Activated naive CD4-positive, alpha-beta T cell treated with Interleukin-2 at 50 U/mL for 16 hours (primary cell): ENCODE results near the gene COQ4.

Experiments
- DNase-seq: peaks from one replicate; pipeline ENCODE4 v3.0.0-alpha.2; 2020

The COQ4 gene

DNA sequence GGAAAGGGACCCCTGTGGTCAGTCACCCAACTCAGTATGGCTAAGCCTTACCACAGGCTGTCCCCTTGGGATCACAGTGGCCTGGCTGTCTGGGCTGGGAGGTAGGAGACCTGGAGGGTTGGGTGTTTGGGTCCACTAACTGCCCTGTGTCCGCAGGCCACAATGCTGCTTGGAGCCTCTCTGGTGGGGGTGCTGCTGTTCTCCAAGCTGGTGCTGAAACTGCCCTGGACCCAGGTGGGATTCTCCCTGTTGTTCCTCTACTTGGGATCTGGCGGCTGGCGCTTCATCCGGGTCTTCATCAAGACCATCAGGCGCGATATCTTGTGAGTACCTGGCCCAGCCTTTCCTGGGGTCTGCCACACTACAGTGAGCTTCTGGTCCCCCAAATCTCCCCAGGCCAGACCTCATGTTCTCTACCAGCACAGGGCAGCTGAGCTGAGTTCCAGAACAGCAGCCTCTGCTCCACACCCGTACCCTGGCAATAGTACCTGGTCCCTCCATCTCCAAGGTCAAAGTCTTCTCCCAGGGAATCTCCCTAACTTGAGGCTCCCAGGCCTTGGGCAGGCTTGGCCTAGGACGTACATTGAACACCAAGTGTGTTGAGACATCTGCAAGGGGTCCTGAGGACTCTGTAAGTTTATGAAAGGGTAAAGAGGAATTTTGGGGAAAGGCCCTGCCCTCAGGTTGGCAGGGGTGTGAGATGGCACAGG lies 20.5 kb downstream of the COQ4 start:
- no peak for DNase-seq

DNA sequence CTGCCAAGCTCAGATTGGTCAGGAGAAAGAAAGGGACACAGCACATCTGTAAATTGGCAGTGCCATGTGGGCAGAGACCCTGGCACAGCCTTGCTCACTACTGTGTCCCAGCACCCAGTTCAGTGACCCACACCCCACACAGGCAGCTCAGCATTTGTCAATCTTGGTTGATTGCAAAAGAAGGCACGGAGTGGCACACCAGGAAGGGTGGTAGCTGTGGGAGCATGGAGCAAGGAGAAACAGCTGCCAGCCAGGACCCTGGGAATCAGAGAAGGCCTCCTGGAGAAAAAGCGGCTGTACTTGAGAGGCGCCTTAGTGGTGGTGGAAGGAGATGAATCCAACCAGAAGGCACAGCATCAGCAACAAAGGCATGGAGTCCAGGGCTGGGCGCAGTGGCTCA lies 21.2 kb downstream of the COQ4 start:
- no peak for DNase-seq

DNA sequence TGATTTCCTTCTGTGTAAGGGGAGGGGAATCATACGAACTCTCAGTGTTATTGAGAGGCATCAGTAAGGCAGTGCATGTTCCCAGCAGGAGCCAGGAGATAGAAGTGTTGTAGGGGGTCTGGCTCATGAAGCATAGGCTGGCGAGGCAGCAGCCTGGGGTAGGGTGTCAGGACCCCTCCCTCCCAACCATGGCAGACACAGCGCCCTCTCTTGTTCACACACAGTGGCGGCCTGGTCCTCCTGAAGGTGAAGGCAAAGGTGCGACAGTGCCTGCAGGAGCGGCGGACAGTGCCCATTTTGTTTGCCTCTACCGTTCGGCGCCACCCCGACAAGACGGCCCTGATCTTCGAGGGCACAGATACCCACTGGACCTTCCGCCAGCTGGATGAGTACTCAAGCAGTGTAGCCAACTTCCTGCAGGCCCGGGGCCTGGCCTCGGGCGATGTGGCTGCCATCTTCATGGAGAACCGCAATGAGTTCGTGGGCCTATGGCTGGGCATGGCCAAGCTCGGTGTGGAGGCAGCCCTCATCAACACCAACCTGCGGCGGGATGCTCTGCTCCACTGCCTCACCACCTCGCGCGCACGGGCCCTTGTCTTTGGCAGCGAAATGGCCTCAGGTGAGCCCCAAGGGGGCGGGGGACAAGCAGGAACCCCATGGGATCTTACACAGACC lies 22.4 kb downstream of the COQ4 start:
- DNase-seq = no peak

DNA sequence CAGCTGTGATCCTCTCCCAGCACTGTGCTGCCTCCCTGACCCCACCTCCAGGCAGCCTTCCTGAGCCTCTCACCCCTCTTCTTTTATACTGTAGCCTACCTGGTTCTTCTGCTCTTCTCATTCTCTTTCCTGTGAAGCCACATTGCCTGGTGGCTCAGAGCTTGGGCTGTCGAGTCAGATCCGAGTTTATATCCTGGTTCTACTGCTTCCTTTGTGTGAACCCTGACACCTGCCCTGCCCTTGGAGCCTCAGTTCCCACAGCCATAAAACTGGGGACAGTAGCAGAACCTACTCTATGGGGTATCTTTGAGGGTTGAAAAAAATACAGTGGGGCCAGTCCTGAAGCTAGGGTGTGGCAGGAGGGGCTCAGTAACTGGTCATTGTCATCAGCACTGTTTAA lies 26.5 kb downstream of the COQ4 start:
- DNase-seq = no peak

DNA sequence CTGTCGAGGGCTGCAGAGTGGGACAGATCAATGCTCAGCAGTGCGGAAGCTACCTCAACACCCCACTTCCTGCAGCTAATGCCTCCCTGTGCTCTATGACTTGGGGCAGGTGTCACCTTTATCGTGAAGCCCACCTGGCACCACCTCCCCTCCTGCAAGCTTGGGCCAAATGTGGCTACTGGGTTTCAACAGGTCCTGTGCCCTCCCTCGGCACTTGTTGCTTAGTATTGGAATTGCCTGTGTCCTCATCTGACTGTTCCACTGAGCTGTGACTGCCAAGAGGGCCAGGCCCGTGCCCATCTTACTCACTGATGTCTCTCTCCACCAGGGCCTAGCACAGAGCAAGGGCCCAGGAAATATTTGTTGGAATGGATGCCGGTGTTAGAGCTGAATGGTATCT lies 27.1 kb downstream of the COQ4 start:
- DNase-seq = no peak

DNA sequence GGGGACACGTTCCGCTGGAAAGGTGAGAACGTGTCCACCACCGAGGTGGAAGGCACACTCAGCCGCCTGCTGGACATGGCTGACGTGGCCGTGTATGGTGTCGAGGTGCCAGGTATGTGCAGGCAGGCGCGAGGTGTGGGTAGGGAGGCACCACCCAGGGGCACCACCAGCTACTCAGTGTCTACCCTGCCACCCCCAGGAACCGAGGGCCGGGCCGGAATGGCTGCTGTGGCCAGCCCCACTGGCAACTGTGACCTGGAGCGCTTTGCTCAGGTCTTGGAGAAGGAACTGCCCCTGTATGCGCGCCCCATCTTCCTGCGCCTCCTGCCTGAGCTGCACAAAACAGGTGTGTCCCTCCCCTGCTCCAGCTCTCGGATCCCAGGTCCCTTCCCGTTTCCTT lies 32.8 kb downstream of the COQ4 start:
- no peak for DNase-seq

DNA sequence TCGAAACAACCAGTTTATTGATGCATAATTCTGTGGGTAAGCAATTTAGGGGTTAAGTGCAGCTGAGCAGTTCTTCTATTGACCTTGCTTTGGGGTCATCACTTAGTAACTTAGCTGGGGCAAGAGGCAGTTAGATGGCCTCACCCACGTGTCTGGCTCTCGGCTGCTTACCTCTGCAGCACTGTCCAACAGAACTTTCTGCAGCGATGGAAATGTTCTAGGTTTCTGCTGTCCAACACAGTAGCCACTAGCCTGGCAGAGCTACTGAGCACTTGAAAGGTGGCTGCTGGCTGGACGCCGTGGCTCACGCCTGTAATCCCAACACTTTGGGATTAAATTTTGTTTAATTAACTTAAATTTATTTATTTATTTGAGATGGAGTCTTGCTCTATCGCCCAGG lies 35.5 kb downstream of the COQ4 start:
- DNase-seq = no peak

DNA sequence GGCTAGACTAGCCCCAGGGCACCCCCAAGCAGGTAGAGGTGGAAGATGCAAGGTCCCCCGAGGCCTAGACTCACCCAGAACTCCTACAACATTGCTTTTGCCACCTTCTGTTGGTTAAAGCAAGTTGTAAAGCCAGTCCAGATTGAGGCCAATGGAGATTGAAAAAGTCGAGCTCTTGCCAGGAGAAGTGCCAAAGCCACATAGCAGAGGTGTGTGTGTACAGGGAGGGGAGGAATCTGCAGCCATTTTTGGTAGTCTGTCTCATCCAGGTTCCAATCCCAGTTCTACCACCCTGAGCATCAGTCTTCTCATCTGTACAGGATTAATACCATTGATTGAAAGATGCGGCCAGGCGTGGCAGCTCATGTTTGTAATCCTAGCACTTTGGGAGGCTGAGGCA lies 36.2 kb downstream of the COQ4 start:
- DNase-seq = no peak

DNA sequence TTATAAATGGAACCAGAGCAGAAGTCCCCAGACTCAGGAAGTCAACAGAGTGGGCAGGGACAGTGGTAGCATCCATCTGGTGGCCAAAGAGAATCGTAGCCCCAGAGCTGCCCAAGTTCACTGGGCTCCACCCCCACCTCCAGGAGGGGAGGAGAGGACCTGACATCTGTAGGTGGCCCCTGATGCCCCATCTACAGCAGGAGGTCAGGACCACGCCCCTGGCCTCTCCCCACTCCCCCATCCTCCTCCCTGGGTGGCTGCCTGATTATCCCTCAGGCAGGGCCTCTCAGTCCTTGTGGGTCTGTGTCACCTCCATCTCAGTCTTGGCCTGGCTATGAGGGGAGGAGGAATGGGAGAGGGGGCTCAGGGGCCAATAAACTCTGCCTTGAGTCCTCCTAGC lies 38.2 kb downstream of the COQ4 start:
- no peak for DNase-seq

DNA sequence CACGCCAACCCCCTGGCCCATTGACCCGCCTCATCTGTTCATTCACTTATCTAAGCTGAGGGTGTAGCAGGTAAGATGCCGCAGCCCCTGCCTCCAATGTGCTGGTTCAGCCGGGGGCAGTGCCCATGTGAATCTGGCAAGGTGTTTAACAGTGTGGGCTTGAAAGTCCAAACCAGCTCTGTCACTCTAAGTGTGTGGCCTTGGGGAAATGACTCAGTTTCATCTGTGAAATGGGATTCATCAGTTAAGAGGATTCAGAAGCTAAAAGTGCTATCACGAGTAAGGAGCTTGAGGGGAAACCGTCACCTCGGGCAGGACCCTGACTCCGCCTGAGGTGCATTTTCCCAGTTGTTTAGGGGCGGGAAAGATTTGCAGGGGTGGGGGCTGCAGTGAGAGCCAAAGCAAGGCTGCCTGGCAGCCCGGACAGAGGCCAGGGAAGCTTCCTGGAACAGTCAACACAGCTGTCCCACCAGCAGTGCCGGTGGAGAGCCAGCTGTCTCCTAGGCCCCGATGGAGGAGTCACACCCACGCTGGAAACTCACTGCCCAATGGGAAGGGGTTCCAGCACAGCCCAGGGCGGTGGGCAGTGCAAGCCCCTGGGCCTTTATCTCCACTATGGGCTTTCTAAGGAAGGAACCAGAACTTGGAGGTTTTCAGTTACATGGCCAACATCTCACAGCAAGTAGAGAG lies 38.8 kb downstream of the COQ4 start:
- no peak for DNase-seq

DNA sequence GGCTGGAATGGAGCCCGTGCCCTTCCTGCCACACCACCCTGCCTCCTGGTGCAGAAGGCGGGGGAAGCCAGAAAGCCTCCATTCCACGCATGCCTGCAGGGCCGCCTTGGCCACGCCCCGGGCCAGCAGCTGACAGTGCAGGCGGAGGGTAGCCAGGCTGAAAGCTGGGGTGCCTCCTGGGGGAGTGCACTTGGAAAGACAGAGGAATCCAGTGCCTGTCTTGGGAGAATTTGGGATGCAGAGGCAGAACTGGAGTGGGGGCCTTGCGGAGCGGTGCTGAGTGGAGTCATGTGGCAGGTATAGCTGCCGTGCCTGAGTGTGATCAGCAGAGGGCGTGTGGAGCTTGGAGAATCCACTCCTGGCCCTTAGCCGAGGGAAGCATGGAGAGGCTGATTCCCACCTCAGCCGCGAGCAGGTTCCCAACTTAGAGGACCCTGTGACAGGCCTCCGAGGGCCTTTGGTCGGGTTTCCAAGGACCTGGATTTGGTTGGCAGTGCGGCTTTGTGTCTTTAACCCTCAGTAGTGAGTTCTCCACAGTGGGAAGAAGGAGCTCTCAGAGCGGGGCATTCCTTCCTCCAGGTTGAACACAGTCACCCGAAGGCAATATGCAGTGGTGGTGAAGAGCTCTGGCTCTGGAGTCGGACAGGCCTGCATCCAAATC lies 39.5 kb downstream of the COQ4 start:
- peak; percentile 67 for DNase-seq

DNA sequence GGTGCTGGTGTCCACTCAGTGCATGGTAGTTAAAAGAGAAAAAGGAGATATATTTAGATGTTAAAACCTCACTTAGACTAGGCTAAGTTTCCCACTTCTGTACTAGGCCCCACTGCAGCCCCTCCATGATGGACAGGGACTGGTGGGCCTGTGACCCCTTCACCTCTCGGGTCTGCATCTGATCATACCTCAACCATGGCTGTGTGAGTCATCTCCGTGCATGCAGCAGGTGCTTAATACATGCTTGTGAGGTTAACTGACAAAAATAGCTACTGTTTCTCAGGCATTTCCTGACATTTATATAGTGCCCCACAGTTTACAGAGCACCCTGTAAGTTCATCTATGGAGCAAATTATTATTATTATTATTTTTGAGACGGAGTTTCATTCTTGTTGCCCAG lies 40.1 kb downstream of the COQ4 start:
- no peak for DNase-seq

DNA sequence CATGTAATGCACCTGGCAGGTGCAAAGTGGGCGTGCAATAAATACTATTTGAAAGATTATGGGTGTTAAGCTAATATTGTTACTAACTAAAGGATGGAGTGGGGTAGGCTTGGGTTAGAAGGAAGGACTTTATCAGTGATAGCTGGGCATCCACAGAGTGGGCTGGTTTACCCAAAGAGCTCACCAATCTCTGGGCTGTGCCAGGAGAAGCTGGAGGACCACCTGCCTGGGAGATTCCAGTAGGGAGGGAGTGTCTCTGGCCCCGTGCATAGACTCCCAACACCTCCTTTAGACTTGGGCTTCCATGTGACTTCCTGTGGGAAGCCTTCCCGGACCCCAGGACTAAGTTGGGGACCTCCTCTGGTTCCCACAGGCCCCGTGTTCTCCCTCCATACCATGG lies 42.9 kb downstream of the COQ4 start:
- DNase-seq = no peak

DNA sequence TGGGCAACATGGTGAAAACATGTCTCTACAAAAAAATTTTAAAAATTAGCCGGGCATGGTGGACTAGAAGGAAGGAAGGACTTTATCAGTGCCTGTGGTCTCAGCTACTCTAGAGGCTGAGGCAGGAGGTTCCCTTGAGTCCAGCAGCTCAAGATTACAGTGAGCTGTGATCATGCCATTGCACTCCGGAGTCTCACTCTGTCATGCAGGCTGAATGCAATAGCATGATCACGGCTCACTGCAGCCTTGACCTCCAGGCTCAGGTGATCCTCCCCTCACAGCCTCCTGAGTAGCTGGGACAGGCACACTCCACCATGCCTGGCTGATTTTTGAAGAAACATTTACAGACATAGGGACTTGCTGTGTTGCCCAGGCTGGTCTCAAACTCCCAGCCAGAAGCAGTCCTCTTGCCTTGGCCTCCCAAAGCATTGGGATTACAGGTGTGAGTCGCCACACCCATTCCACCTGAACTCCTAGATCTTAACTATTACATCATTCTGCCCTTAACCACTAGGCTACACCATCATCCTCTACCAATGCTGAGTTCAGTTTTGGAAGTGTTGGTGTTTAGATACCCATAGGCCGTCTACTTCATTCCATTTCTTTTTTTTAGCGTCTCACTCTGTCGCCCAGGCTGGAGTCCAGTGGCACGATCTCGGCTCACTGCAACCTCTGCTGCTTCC lies 46.5 kb downstream of the COQ4 start:
- no peak for DNase-seq

DNA sequence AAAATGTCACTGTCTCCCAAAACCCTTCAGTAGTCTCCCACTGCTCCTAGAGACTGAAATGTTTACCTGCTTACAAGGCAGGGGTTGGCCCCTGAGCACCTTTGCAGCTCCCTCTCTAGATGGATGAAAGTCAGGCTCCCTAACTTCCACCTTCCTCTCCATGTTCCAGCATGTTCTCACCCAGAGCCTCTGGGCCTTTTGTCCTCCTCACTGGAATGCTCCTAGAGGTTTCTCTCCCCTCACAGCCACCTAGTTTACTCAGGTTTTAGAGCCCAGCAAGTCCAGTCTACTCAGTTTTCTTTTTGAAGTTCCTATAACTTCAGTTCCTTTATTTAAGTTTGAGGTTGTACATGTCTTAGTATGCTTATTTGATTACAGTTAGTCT lies 47.7 kb downstream of the COQ4 start:
- no peak for DNase-seq

DNA sequence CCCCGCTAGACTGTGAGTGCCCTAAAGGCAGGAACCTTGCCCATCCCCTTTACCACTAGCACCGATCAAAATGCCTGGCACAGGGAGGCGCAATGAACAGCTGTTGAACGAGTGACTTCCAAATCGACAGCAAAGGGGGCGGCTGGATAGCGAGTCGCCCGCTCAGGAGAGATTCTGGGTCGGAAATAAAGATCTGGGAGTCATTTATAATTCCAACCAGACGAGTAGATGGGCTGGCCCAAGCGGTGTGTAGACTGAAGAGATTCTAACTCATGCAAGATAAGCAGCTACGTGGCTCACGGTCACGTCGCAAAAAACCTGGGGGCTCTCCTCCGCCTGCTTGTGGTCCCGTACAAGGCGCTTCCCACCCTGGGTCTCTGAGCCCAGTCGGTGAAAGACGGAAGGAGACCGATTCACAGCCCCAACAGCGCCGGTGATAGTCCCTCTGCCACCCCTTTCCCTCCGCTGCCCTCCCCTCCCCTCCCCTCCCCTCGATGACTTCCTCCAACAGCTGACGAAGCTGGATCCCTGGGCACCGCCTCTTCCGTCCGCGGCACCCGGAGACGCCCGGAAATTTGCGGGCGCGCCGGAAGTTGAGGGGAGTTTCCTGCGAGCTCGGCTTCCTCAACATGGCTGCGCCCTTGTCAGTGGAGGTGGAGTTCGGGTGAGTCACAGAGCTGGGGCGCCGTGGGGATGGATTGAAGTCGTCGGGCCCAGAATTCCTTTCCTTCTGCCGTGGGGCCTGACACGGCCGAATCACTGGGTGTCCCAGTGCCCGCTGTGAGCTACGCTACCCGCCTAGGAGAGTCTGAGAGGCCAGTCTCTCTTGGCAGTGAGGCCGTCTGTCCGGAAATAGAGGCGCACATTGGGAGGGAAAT lies 48.4 kb downstream of the COQ4 start, which contains the start of gene URM1:
URM1 (plus strand) TSS at position 623 of the 878 bp plus-strand sequence; CDS start at position 630, 7 bp downstream.
- peak; percentile 98 for DNase-seq

DNA sequence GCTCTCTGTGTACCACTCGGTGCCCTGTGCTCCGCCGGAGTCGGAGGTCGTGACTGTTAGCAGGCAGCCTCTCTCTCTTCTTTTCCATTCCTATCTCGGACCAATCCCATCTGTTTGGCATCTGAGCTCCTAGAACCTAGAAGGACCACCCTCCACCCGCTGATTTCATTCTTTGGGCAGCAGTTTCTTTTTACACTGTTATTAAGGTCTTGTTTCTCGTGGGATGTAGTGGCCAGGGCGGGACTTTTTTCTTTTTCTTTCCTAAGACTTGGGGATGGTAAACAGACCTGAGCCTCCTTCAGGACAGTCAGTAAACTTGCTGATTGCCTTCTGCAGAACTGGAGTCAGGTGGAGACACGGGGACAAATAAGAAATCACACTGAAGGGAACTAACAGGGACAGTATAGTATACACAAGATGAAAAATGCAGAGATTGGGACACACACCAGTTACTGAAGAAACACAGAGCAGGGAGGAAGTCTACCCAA lies 49.0 kb downstream of the COQ4 start:
- no peak for DNase-seq

DNA sequence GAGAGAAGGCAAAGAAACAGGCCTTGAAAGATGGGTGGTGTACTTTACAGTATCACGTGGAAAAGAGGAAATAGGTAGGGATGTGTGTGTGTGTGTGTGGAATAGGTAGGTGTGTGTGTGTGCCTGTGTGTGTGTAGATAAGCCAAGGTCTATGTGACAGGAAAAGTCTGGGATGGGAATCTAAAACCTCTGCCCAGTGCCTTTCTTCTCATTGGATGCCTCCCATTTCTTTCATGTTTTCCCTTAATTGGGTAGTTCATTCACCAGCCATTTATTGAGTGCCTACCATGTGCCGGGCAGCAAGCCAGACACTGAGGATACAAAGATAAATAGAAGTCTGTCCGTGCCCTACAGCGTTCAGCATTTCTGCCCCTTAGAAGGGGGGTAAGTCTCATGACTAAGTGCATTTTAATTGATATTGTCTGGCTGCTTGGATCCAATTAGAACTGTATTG lies 49.6 kb downstream of the COQ4 start:
- DNase-seq = no peak

DNA sequence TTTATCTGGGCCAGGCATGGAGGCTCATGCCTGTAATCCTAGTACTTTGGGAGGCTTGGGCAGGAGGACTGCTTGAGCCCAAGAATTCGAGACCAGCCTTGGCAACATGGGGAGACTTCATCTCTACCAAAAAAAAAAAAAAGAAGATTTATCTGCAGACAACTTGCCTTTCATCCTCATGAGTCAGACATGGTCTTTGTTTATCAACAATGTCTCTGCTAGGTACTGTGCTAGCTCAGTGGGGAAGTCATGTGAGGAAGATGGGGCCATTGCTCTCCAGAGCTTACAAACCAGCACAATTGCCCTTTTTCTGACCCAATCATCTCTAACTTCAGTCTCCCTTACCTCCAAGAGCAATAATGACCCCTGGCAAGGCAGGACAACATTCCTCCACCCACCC lies 50.1 kb downstream of the COQ4 start:
- no peak for DNase-seq

DNA sequence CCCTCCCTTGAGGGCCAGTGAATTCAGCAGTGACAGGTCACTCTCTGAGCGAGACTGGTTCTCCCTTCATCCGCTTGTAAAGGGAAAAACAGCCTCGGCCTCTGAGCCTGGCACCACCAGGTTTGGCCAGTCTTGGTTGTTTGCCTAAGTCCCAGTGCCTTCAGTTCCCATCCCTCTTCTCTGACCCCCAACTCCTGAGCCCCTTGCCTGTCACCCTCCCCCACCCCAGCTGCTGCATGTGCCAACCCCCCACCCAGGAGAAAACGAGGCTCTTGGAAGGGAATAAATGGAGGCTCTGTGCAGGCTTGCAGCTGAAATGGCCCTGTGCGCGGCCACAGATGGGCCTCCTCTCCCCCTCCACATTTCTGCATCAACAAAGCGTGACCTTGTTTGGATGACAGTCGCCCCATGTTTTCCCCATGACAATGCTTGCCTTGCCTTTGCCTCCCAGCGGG lies 51.6 kb downstream of the COQ4 start:
- no peak for DNase-seq

DNA sequence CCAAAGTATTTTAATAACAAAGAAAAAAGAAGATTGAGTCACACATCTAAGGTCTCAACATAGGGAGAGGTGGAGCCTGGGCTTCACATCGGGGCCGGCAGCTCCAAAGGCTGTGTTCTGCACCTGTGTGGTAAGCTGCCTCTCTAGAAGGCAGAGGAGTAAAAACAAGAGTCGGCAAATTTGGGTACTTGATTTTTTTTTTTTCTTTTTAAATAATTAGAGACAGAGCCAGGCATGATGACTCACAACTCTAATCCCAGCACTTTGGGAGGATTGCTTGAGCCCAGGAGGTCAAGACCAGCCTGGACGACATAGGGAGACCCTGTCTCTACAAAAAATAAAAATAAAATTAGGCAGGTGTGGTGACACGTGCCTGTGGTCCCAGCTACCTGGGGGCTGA lies 53.2 kb downstream of the COQ4 start:
- DNase-seq = no peak

DNA sequence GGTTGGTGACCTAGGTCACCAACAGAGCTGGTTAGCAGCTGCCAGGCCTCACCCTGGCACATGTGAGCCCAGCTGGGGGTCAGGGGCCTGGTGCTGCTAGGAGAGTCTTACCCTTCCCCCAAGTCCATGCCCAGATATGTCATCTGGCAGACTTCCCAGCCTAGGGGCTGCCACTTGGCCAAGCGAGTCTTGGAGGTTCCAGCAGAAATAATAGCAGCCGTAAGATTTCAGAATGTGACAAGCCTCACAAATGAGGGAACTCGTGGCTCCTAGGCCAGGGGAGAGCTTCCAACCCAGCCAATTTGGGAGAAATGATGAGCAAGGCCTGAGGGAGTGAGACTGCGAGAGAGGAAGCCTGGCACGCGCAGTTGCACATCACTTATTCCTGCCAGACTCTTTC lies 59.6 kb downstream of the COQ4 start:
- DNase-seq = no peak
